GM20000 (cell line): ENCODE data around the gene LFNG.

Source experiments
- DNase-seq: peaks from one replicate; pipeline ENCODE4 v3.0.0; 2012; ENCODE audit warnings: low spot score
- CTCF ChIP-seq: IDR thresholded peaks from 2 replicates; pipeline ENCODE4 v1.5.1; 2012; ENCODE audit warnings: mild to moderate bottlenecking, control low read depth; ENCODE audit errors: extremely low read depth, missing control alignments

LFNG gene

GRCh38 chr7:2567679-2568278 is 48.2 kb downstream of the LFNG start:
- TF ChIP-seq CTCF, result no peak
- no peak for DNase-seq

- TF ChIP-seq CTCF, result no peak
- no peak for DNase-seq
These were observed 49.1 kb downstream of the LFNG start for GRCh38 chr7:2568521-2569223.

GRCh38 chr7:2569421-2569820 is 49.8 kb downstream of the LFNG start:
- DNase-seq, result no peak
- TF ChIP-seq CTCF, result no peak

- DNase-seq, result no peak
- TF ChIP-seq CTCF, result no peak
These were observed 50.4 kb downstream of the LFNG start for GRCh38 chr7:2570021-2570420.

GRCh38 chr7:2571409-2571808 is 51.8 kb downstream of the LFNG start:
- TF ChIP-seq CTCF, result no peak
- DNase-seq, result no peak

GRCh38 chr7:2572101-2572842 is 52.7 kb downstream of the LFNG start:
- no peak for DNase-seq
- TF ChIP-seq CTCF, result no peak

- DNase-seq, result no peak
- TF ChIP-seq CTCF, result no peak
These were observed 54.2 kb downstream of the LFNG start for GRCh38 chr7:2573761-2574160.
